Measurements from ENCODE around the gene ABLIM1. TPM values are rescaled to one million over a fixed set of nuclear protein-coding genes. Genes with fewer than 3 reads are reported as not detected.

The ABLIM1 gene
- total and polyA plus RNA-seq, 8 donors: 28.1 to 276 (median 92.9) TPM

GRCh38 chr10:114385557-114385956 lies 272.5 kb downstream of the ABLIM1 start:
- Histone ChIP-seq H3K4me3 (no peak overlapping the region), H3K27me3 (no peaks in the 10 kb centered on the region), H3K36me3 (no peaks in the 10 kb centered on the region), H3K27ac (no peak overlapping the region), H3K4me1 (peaks cover 0 to 13% (median 6%) of the 10 kb centered on the region in 4 donors), H3K9me3 (no peaks in the 10 kb centered on the region)
- intact Hi-C loops (cut with DNase I; ENCODE audit: low total_unique reads): no loop called here
- TF ChIP-seq EP300 (IDR thresholded peaks at IDR 0.05): no peak
- TF ChIP-seq POLR2A (IDR thresholded peaks at IDR 0.05): no peak
- TF ChIP-seq POLR2AphosphoS5 (IDR thresholded peaks at IDR 0.05): no peak
- no peak for TF ChIP-seq CTCF (IDR thresholded peaks at IDR 0.05)
- no peak for DNase-seq
- 78 to 89% (median 84%) methylated on average over 3 of the region's 3 CpGs for WGBS, 5 donors

GRCh38 chr10:114384601-114385000 lies 273.5 kb downstream of the ABLIM1 start:
- no peak overlapping the region for H3K4me3 ChIP-seq
- H3K4me1 ChIP-seq: peaks cover 0 to 10% (median 4%) of the 10 kb centered on the region in 4 donors
- WGBS, 5 donors: 63 to 90% (median 88%) methylated on average over 5 of the region's 5 CpGs
- no peaks in the 10 kb centered on the region for H3K9me3 ChIP-seq
- no peak for DNase-seq
- intact Hi-C loops (cut with DNase I; ENCODE audit: low total_unique reads): no loop called here
- H3K27me3 ChIP-seq: no peaks in the 10 kb centered on the region
- H3K27ac ChIP-seq: no peak overlapping the region
- H3K36me3 ChIP-seq: no peaks in the 10 kb centered on the region
- TF ChIP-seq CTCF (IDR thresholded peaks at IDR 0.05) (no peak), POLR2AphosphoS5 (IDR thresholded peaks at IDR 0.05) (no peak), POLR2A (IDR thresholded peaks at IDR 0.05) (no peak), EP300 (IDR thresholded peaks at IDR 0.05) (no peak)

- intact Hi-C loops (cut with DNase I; ENCODE audit: low total_unique reads): no loop called here
- H3K4me3 ChIP-seq: no peak overlapping the region
- no peaks in the 10 kb centered on the region for H3K27me3 ChIP-seq
- no peak overlapping the region for H3K27ac ChIP-seq
- H3K36me3 ChIP-seq: no peaks in the 10 kb centered on the region
- TF ChIP-seq CTCF (IDR thresholded peaks at IDR 0.05) (no peak), POLR2AphosphoS5 (IDR thresholded peaks at IDR 0.05) (no peak), POLR2A (IDR thresholded peaks at IDR 0.05) (no peak), EP300 (IDR thresholded peaks at IDR 0.05) (no peak)
- H3K4me1 ChIP-seq: peaks cover 0 to 10% (median 2%) of the 10 kb centered on the region in 4 donors
- 75 to 91% (median 83%) methylated on average over 9 of the region's 9 CpGs for WGBS, 5 donors
- H3K9me3 ChIP-seq: no peaks in the 10 kb centered on the region
- peak in 1 of 2 donors; percentile 35 for DNase-seq
These were observed 273.9 kb downstream of the ABLIM1 start for GRCh38 chr10:114384181-114384580.

Small RNA genes within 50 kb of the gene (small RNA-seq; reads per million reads assigned to genes)
- 0 reads per million in 4 donors for gene RN7SL384P

Other genes with a start within 250 kb of the ABLIM1 start
- gene FHIP2A, start 163.5 kb upstream of the ABLIM1 start, total RNA-seq: 100 to 1,000 TPM in 1 of 5 donors, 10 to 100 TPM in 3, under 1 TPM in 1; 0.87 to 264 (median 20.4) TPM
- gene FHIP2A, start 163.5 kb upstream of the ABLIM1 start, polyA plus RNA-seq: 1 to 10 TPM; 3.5 to 5.2 (median 4.3) TPM